ENCODE data around the gene SLC6A7.
A peak's percentile ranks its signal among the peaks of the same experiment; 100 is the strongest.

Gene SLC6A7

GRCh38 chr5:150160448-150161081, 29.3 kb upstream of the SLC6A7 start:
- Histone ChIP-seq H3K36me3 (ENCODE audit: control insufficient read depth in 1 of 2, insufficient read depth in 2 of 2, low read length in 2 of 2) (no peaks in the 10 kb centered on the region), H3K23ac (ENCODE audit: low read length) (no peak overlapping the region), H3K9ac (ENCODE audit: low read length) (no peak overlapping the region), H3K27ac (ENCODE audit: low read depth, low read length) (peak overlapping the region; percentile 18), H3K4me1 (ENCODE audit: control insufficient read depth in 1 of 2, insufficient read depth in 2 of 2, low read length in 2 of 2) (peaks cover 20 to 47% of the 10 kb centered on the region in 2 experiments), H3K4me3 (ENCODE audit: low read depth, low read length) (no peak overlapping the region), H2BK12ac (ENCODE audit: low read length) (peak overlapping the region; percentile 80), H3K4ac (ENCODE audit: low read depth, low read length) (peak overlapping the region; percentile 18), H3K4me2 (ENCODE audit: low read length) (no peak overlapping the region), H3K18ac (ENCODE audit: low read length) (peak overlapping the region; percentile 68), H3K27me3 (ENCODE audit: insufficient read depth, low read length) (no peaks in the 10 kb centered on the region), H2BK5ac (ENCODE audit: low read depth, low read length, poor library complexity) (peak overlapping the region; percentile 34), H4K12ac (ENCODE audit: low read depth, low read length) (peak overlapping the region; percentile 2), H3K79me2 (ENCODE audit: control insufficient read depth, insufficient read depth, low read length, poor library complexity) (peaks cover under 1% of the 10 kb centered on the region), H3K14ac (ENCODE audit: low read length) (peak overlapping the region; percentile 77), H2BK120ac (ENCODE audit: insufficient read depth, low read length, poor library complexity) (peak overlapping the region; percentile 71), H4K91ac (ENCODE audit: low read depth, low read length) (peak overlapping the region; percentile 95), H3K9me3 (ENCODE audit: insufficient read depth, low read depth, low read length) (no peaks in the 10 kb centered on the region), H2AK5ac (ENCODE audit: low read length) (peak overlapping the region; percentile 85), H3K79me1 (ENCODE audit: low read length) (peaks cover 28% of the 10 kb centered on the region), H2AFZ (ENCODE audit: insufficient read depth, low read length, poor library complexity) (peak overlapping the region; percentile 37), H4K8ac (ENCODE audit: low read depth, low read length) (peak overlapping the region; percentile 69)
- WGBS (ENCODE audit: extremely low coverage, insufficient coverage, insufficient read length) = no CpG with 5 or more reads among the region's 5 CpGs
- no peak for DNase-seq

- no CpG with 5 or more reads among the region's 14 CpGs for WGBS (ENCODE audit: extremely low coverage, insufficient coverage, insufficient read length)
- no peaks in the 10 kb centered on the region for H3K79me2 ChIP-seq (ENCODE audit: control insufficient read depth, insufficient read depth, low read length, poor library complexity)
- H2BK12ac ChIP-seq (ENCODE audit: low read length) = peak overlapping the region; percentile 30
- peak overlapping the region; percentile 7 for H3K18ac ChIP-seq (ENCODE audit: low read length)
- no peaks in the 10 kb centered on the region for H3K27me3 ChIP-seq (ENCODE audit: insufficient read depth, low read length)
- peaks cover 27% of the 10 kb centered on the region for H3K79me1 ChIP-seq (ENCODE audit: low read length)
- peak; percentile 78 to 91 for DNase-seq
- H2BK120ac ChIP-seq (ENCODE audit: insufficient read depth, low read length, poor library complexity) = peak overlapping the region; percentile 58
- H3K9me3 ChIP-seq (ENCODE audit: insufficient read depth, low read depth, low read length) = peaks cover 2% of the 10 kb centered on the region
- H3K4me2 ChIP-seq (ENCODE audit: low read length) = no peak overlapping the region
- H2AK5ac ChIP-seq (ENCODE audit: low read length) = peak overlapping the region; percentile 8
- H2AFZ ChIP-seq (ENCODE audit: insufficient read depth, low read length, poor library complexity) = peak overlapping the region; percentile 2
- H4K8ac ChIP-seq (ENCODE audit: low read depth, low read length) = peak overlapping the region; percentile 8
- peak overlapping the region; percentile 3 for H3K27ac ChIP-seq (ENCODE audit: low read depth, low read length)
- no peaks in the 10 kb centered on the region for H3K36me3 ChIP-seq (ENCODE audit: control insufficient read depth in 1 of 2, insufficient read depth in 2 of 2, low read length in 2 of 2)
- peak overlapping the region; percentile 31 for H3K14ac ChIP-seq (ENCODE audit: low read length)
- H3K4me3 ChIP-seq (ENCODE audit: low read depth, low read length) = no peak overlapping the region
- peaks cover 20 to 45% of the 10 kb centered on the region in 2 experiments for H3K4me1 ChIP-seq (ENCODE audit: control insufficient read depth in 1 of 2, insufficient read depth in 2 of 2, low read length in 2 of 2)
- no peak overlapping the region for H4K12ac ChIP-seq (ENCODE audit: low read depth, low read length)
- H3K23ac ChIP-seq (ENCODE audit: low read length) = no peak overlapping the region
- H2BK5ac ChIP-seq (ENCODE audit: low read depth, low read length, poor library complexity) = peak overlapping the region; percentile 18
- H3K4ac ChIP-seq (ENCODE audit: low read depth, low read length) = peak overlapping the region; percentile 1
- no peak overlapping the region for H3K9ac ChIP-seq (ENCODE audit: low read length)
- H4K91ac ChIP-seq (ENCODE audit: low read depth, low read length) = peak overlapping the region; percentile 64
Measured at GRCh38 chr5:150161242-150162141, 28.4 kb upstream of the SLC6A7 start.

- Histone ChIP-seq H3K18ac (ENCODE audit: low read length) (peak overlapping the region; percentile 31), H3K79me1 (ENCODE audit: low read length) (peaks cover 27% of the 10 kb centered on the region), H3K9ac (ENCODE audit: low read length) (no peak overlapping the region), H2BK12ac (ENCODE audit: low read length) (peak overlapping the region; percentile 61), H2BK120ac (ENCODE audit: insufficient read depth, low read length, poor library complexity) (peak overlapping the region; percentile 21), H3K4me3 (ENCODE audit: low read depth, low read length) (no peak overlapping the region), H4K8ac (ENCODE audit: low read depth, low read length) (peak overlapping the region; percentile 66), H3K14ac (ENCODE audit: low read length) (peak overlapping the region; percentile 21), H3K27me3 (ENCODE audit: insufficient read depth, low read length) (peaks cover 3% of the 10 kb centered on the region), H3K4me2 (ENCODE audit: low read length) (no peak overlapping the region), H3K23ac (ENCODE audit: low read length) (no peak overlapping the region), H3K9me3 (ENCODE audit: insufficient read depth, low read depth, low read length) (peaks cover 2% of the 10 kb centered on the region), H3K4ac (ENCODE audit: low read depth, low read length) (peak overlapping the region; percentile 38), H2AK5ac (ENCODE audit: low read length) (peak overlapping the region; percentile 11), H3K27ac (ENCODE audit: low read depth, low read length) (no peak overlapping the region), H2BK5ac (ENCODE audit: low read depth, low read length, poor library complexity) (peak overlapping the region; percentile 18), H4K91ac (ENCODE audit: low read depth, low read length) (peak overlapping the region; percentile 57), H3K4me1 (ENCODE audit: control insufficient read depth in 1 of 2, insufficient read depth in 2 of 2, low read length in 2 of 2) (peaks cover 23 to 46% of the 10 kb centered on the region in 2 experiments), H3K36me3 (ENCODE audit: control insufficient read depth in 1 of 2, insufficient read depth in 2 of 2, low read length in 2 of 2) (no peaks in the 10 kb centered on the region), H3K79me2 (ENCODE audit: control insufficient read depth, insufficient read depth, low read length, poor library complexity) (no peaks in the 10 kb centered on the region), H4K12ac (ENCODE audit: low read depth, low read length) (peak overlapping the region; percentile 0), H2AFZ (ENCODE audit: insufficient read depth, low read length, poor library complexity) (no peak overlapping the region)
- no CpG with 5 or more reads among the region's 3 CpGs for WGBS (ENCODE audit: extremely low coverage, insufficient coverage, insufficient read length)
- DNase-seq = no peak
Measured at GRCh38 chr5:150162142-150162513, 27.7 kb upstream of the SLC6A7 start.

GRCh38 chr5:150163035-150163434, 26.8 kb upstream of the SLC6A7 start:
- Histone ChIP-seq H3K79me1 (ENCODE audit: low read length) (peaks cover 30% of the 10 kb centered on the region), H3K9ac (ENCODE audit: low read length) (no peak overlapping the region), H2BK5ac (ENCODE audit: low read depth, low read length, poor library complexity) (no peak overlapping the region), H3K4ac (ENCODE audit: low read depth, low read length) (no peak overlapping the region), H3K14ac (ENCODE audit: low read length) (no peak overlapping the region), H2BK120ac (ENCODE audit: insufficient read depth, low read length, poor library complexity) (peak overlapping the region; percentile 54), H3K9me3 (ENCODE audit: insufficient read depth, low read depth, low read length) (peaks cover 4% of the 10 kb centered on the region), H2AK5ac (ENCODE audit: low read length) (peak overlapping the region; percentile 59), H4K91ac (ENCODE audit: low read depth, low read length) (peak overlapping the region; percentile 70), H3K4me2 (ENCODE audit: low read length) (no peak overlapping the region), H4K12ac (ENCODE audit: low read depth, low read length) (no peak overlapping the region), H3K18ac (ENCODE audit: low read length) (no peak overlapping the region), H2BK12ac (ENCODE audit: low read length) (peak overlapping the region; percentile 71), H3K4me1 (ENCODE audit: control insufficient read depth in 1 of 2, insufficient read depth in 2 of 2, low read length in 2 of 2) (peaks cover 25 to 53% of the 10 kb centered on the region in 2 experiments), H3K27me3 (ENCODE audit: insufficient read depth, low read length) (peaks cover 7% of the 10 kb centered on the region), H3K36me3 (ENCODE audit: control insufficient read depth in 1 of 2, insufficient read depth in 2 of 2, low read length in 2 of 2) (no peaks in the 10 kb centered on the region), H2AFZ (ENCODE audit: insufficient read depth, low read length, poor library complexity) (no peak overlapping the region), H3K4me3 (ENCODE audit: low read depth, low read length) (no peak overlapping the region), H3K27ac (ENCODE audit: low read depth, low read length) (no peak overlapping the region), H3K79me2 (ENCODE audit: control insufficient read depth, insufficient read depth, low read length, poor library complexity) (no peaks in the 10 kb centered on the region), H4K8ac (ENCODE audit: low read depth, low read length) (no peak overlapping the region), H3K23ac (ENCODE audit: low read length) (no peak overlapping the region)
- DNase-seq = no peak
- no CpG with 5 or more reads among the region's 3 CpGs for WGBS (ENCODE audit: extremely low coverage, insufficient coverage, insufficient read length)

Measured in trophoblast cell (in vitro differentiated cells and primary cell).